Ascending aorta (tissue), 2 donors: Measurements from ENCODE around the gene MIPEP. TPM values are rescaled to one million over a fixed set of nuclear protein-coding genes. Genes with fewer than 3 reads are reported as not detected.

Experiments
- DNase-seq, 2 donors: peaks; one replicate each; pipeline ENCODE4 v3.0.0-alpha.2; 2019; ENCODE audit warnings: low spot score in 2 of 2
- H3K27ac ChIP-seq, 2 donors: fragments of 200-600 bp; sonication (generic); one replicate each; pipeline ENCODE4 v1.5.1; 2016 to 2017; ENCODE audit warnings: mild to moderate bottlenecking in 1 of 2
- H3K27me3 ChIP-seq: fragments of 200-600 bp; sonication (generic); one replicate; pipeline ENCODE4 v1.5.1; 2017
- H3K36me3 ChIP-seq, 2 donors: fragments of 200-600 bp; sonication (generic); one replicate each; pipeline ENCODE4 v1.5.1; 2016
- H3K4me1 ChIP-seq, 2 donors: fragments of 200-600 bp; sonication (generic); one replicate each; pipeline ENCODE4 v1.5.1; 2016 to 2017; ENCODE audit warnings: mild to moderate bottlenecking in 1 of 2
- H3K4me3 ChIP-seq, 2 donors: fragments of 200-600 bp; sonication (generic); one replicate each; pipeline ENCODE4 v1.5.1; 2016 to 2017; ENCODE audit warnings: mild to moderate bottlenecking in 1 of 2
- H3K9me3 ChIP-seq, 2 donors: fragments of 200-600 bp; sonication (generic); one replicate each; pipeline ENCODE4 v1.5.1; 2016
- CTCF ChIP-seq, 3 experiments: fragments of 200-600 bp in 2 of 3; fragments of 450-650 bp in 1 of 3; sonication (generic) in 2 of 3; IDR thresholded peaks; one replicate each; pipeline ENCODE4 v1.5.1; 2016 to 2019; ENCODE audit warnings: antibody characterized with exemption in 3 of 3, mild to moderate bottlenecking in 1 of 3, moderate library complexity in 1 of 3
- intact Hi-C: fragments of 100-400 bp; cut with DNase I; formaldehyde crosslinking; loops from one replicate; pipeline ENCODE4 v1.15.1; 2023
- total RNA-seq: library from RNA; depleted of rRNA; stranded (reverse); fragments of >200 nt; gene quantifications from one replicate; pipeline ENCODE4 v1.1.0, GENCODE V29; 2016

The MIPEP gene
- total RNA-seq, 1 donor from 2014 or later, result 2.8 TPM

DNA sequence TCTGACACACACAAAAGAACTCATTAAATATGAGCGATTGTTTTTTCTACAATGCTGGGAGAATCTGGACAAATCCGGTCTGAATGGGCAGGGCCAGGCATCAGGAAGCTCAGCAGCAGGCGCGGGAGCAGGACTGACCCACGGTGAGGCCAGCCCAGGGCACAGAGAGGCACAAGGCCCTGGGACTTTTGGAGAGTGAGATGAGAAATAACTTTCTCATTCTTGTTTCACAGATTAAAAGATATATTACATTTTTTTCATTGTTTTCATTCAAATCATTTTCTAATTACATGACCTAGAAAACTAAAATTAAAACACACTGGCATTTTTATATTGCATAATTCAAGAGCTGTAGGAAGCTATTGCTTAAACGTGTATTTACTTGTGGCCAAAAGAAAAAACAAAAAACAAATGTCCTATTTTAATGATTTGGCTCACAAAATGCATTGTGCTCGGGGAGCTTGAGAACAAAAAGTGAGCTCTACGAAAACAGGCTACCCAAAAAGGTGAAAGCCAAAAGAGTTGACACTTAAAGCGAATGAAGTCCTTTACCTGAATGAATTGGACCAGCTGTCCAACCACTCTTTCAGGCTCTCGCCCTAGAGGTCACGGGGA is 185.8 kb downstream of the MIPEP start:
- H3K9me3 ChIP-seq, result no peaks in the 10 kb centered on the region
- intact Hi-C loops, result no loop called here
- no peaks in the 10 kb centered on the region for H3K36me3 ChIP-seq
- H3K4me1 ChIP-seq, result no peaks in the 10 kb centered on the region
- H3K27ac ChIP-seq, result no peak overlapping the region
- DNase-seq, result no peak
- no peaks in the 10 kb centered on the region for H3K27me3 ChIP-seq
- H3K4me3 ChIP-seq, result no peak overlapping the region
- TF ChIP-seq CTCF (IDR thresholded peaks at IDR 0.05), result no peak

DNA sequence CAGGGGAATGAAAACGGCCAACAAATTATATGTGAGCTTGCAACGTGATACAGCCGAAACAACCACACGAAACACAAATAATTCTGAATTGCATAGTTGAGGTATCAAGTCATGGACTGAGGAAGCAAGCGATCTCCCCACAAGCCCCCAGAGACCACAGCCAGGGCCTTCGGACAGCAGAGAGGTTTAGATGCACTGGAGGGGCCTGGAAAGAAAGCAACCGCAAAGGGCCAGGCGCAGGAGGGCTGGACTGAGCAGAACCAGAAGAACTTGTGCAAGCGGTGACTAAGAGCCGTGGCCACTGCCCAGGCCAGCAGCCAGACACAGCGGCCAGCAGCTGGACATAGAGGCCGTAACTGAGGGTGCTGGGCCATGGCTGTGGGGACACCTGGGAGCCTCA is 187.6 kb downstream of the MIPEP start:
- Histone ChIP-seq H3K4me3 (no peak overlapping the region), H3K27me3 (no peaks in the 10 kb centered on the region), H3K36me3 (no peaks in the 10 kb centered on the region), H3K9me3 (no peaks in the 10 kb centered on the region), H3K27ac (no peak overlapping the region), H3K4me1 (no peaks in the 10 kb centered on the region)
- no peak for TF ChIP-seq CTCF (IDR thresholded peaks at IDR 0.05)
- peak in 1 of 2 donors; percentile 81 for DNase-seq
- intact Hi-C loops, result no loop called here

DNA sequence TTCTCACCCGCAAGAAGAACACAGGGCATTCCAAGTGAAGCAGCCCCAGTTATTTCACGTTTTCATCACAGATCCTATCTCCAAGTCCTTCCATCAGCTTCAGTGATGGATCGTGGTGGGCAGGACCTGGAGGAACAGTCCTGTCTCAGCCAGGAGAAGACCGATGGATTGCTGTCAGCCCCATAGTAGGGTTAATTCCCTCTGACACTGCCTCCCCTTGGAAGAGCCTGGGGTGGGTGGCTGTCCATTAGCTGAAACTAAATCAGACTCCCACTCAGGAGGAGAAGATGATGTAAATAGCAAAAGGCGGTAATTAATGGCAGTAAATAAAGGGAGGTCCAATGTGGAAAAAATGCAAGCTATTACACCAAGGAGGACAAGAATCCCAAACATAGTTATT is 188.0 kb downstream of the MIPEP start:
- H3K9me3 ChIP-seq, result no peaks in the 10 kb centered on the region
- TF ChIP-seq CTCF (IDR thresholded peaks at IDR 0.05), result no peak
- no peak overlapping the region for H3K27ac ChIP-seq
- H3K27me3 ChIP-seq, result no peaks in the 10 kb centered on the region
- H3K4me1 ChIP-seq, result no peaks in the 10 kb centered on the region
- DNase-seq, result no peak
- intact Hi-C loops, result no loop called here
- H3K36me3 ChIP-seq, result no peaks in the 10 kb centered on the region
- no peak overlapping the region for H3K4me3 ChIP-seq

GRCh38 chr13:23699271-23699670 is 189.9 kb downstream of the MIPEP start:
- intact Hi-C loops, result no loop called here
- TF ChIP-seq CTCF (IDR thresholded peaks at IDR 0.05), result no peak

GRCh38 chr13:23697772-23698313 is 191.4 kb downstream of the MIPEP start:
- TF ChIP-seq CTCF (IDR thresholded peaks at IDR 0.05), result no peak
- Histone ChIP-seq H3K27ac (no peak overlapping the region), H3K9me3 (no peaks in the 10 kb centered on the region), H3K4me3 (no peak overlapping the region), H3K4me1 (no peaks in the 10 kb centered on the region), H3K36me3 (no peaks in the 10 kb centered on the region), H3K27me3 (no peaks in the 10 kb centered on the region)
- intact Hi-C loops, result no loop called here
- DNase-seq, result no peak

More at GRCh38 chr13:23699271-23699670, 189.9 kb downstream of the MIPEP start:
- no peak overlapping the region for H3K27ac ChIP-seq
- no peaks in the 10 kb centered on the region for H3K9me3 ChIP-seq
- H3K4me3 ChIP-seq, result no peak overlapping the region
- H3K4me1 ChIP-seq, result no peaks in the 10 kb centered on the region
- no peaks in the 10 kb centered on the region for H3K36me3 ChIP-seq
- no peak for DNase-seq
- H3K27me3 ChIP-seq, result no peaks in the 10 kb centered on the region
